Natural killer cell (primary cell): ENCODE data around the gene PRSS12. TPM values are rescaled to one million over a fixed set of nuclear protein-coding genes. Genes with fewer than 3 reads are reported as not detected.

Source experiments
- ATAC-seq, 3 donors: fragments of 150-1000 bp in 2 of 3; fragments of 200-7000 bp in 1 of 3; cut with Tn5 transposase; 1 replicate in 1 of 3; 2 replicates in 2 of 3; pipeline ENCODE4 v1.10.0; 2021; ENCODE audit warnings: mild to moderate bottlenecking in 2 of 3, moderate library complexity in 2 of 3
- DNase-seq, 2 donors: peaks; one replicate each; pipeline versions ENCODE4 v3.0.0 to v3.0.0-alpha.2; 2013 to 2021; ENCODE audit warnings: mixed read lengths in 1 of 2
- H3K27ac ChIP-seq: one replicate; pipeline ENCODE4 v1.5.1; 2013; ENCODE audit warnings: mild to moderate bottlenecking, low read length
- H3K27me3 ChIP-seq: one replicate; pipeline ENCODE4 v1.6.1; 2013; ENCODE audit warnings: low read length; ENCODE audit not compliant: control insufficient read depth, insufficient read depth
- H3K36me3 ChIP-seq: one replicate; pipeline ENCODE4 v1.6.1; 2013; ENCODE audit warnings: low read length; ENCODE audit not compliant: control insufficient read depth, insufficient read depth
- H3K4me1 ChIP-seq: one replicate; pipeline ENCODE4 v1.6.1; 2013; ENCODE audit warnings: low read length; ENCODE audit not compliant: control insufficient read depth, insufficient read depth
- H3K4me3 ChIP-seq: one replicate; pipeline ENCODE4 v1.5.1; 2013; ENCODE audit warnings: low read length
- H3K9me3 ChIP-seq: one replicate; pipeline ENCODE4 v1.6.1; 2013; ENCODE audit warnings: low read length; ENCODE audit not compliant: control insufficient read depth, insufficient read depth
- H3K27ac Mint-ChIP-seq, 2 donors: one replicate each; pipeline ENCODE4 v1.8.0; 2022; ENCODE audit warnings: mild to moderate bottlenecking in 2 of 2, mixed read lengths in 2 of 2, moderate library complexity in 1 of 2
- H3K27me3 Mint-ChIP-seq, 2 donors: one replicate each; pipeline ENCODE4 v1.8.0; 2022; ENCODE audit warnings: low read depth in 2 of 2, mixed read lengths in 2 of 2
- H3K36me3 Mint-ChIP-seq: one replicate; pipeline ENCODE4 v1.8.0; 2022; ENCODE audit warnings: mixed read lengths
- H3K4me1 Mint-ChIP-seq, 2 donors: one replicate each; pipeline ENCODE4 v1.8.0; 2022; ENCODE audit warnings: mixed read lengths in 2 of 2
- H3K4me3 Mint-ChIP-seq: one replicate; pipeline ENCODE4 v1.8.0; 2022; ENCODE audit warnings: mild to moderate bottlenecking, moderate library complexity, mixed read lengths
- H3K9me3 Mint-ChIP-seq, 2 donors: one replicate each; pipeline ENCODE4 v1.8.0; 2022; ENCODE audit warnings: mixed read lengths in 2 of 2
- CTCF ChIP-seq: fragments of 200-600 bp; IDR thresholded peaks from one replicate; pipeline ENCODE4 v1.8.0; 2022; ENCODE audit warnings: antibody characterized with exemption
- WGBS: methylation state at CpG from one replicate; pipeline ENCODE4 v1.1.7; 2013; ENCODE audit warnings: missing lambda C conversion rate; ENCODE audit not compliant: insufficient coverage; 5-methylcytosine and 5-hydroxymethylcytosine counted together
- intact Hi-C: fragments of 100-400 bp; cut with micrococcal nuclease; formaldehyde crosslinking; loops from one replicate; pipeline ENCODE4 v1.14.2; 2022
- total RNA-seq, 4 donors: library from RNA; stranded (reverse); fragments of 120-200 nt in 1 of 4; gene quantifications; one replicate each; pipeline versions ENCODE4 v1.2.3 to v1.2.4, GENCODE V29; 2013 to 2022

The PRSS12 gene
- total RNA-seq, 3 donors from 2014 or later (not counting 1 experiment from before 2014, with no cell fraction given), result not detected

DNA sequence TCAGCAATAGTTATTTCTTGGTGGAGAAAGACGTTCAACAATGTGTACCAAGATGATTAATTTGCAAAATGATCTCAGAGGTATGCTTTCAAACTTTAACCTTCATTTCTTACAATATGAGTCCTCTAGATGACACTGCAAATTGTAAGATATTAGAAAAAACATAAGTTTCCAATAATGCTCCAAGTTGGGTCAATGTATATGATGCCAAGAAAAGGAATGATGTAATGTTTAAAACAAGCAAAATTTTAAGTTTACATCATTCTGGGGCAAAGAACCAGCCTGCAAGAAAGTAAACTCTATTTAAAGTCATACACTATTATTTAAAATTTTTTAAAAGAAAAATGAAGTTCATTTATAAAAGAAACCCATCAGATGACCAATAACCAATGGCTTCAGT lies 56.1 kb downstream of the PRSS12 start:
- WGBS, result no CpG with 5 or more reads among the region's 1 CpG
- no peak overlapping the region for H3K4me3 ChIP-seq
- H3K27me3 ChIP-seq, result no peaks in the 10 kb centered on the region
- no peak for DNase-seq
- H3K27ac ChIP-seq, result no peak overlapping the region
- intact Hi-C loops, result no loop called here
- H3K9me3 Mint-ChIP-seq, result no peaks in the 10 kb centered on the region
- no peaks in the 10 kb centered on the region for H3K27me3 Mint-ChIP-seq
- no peaks in the 10 kb centered on the region for H3K9me3 ChIP-seq
- no peaks in the 10 kb centered on the region for H3K4me1 Mint-ChIP-seq
- H3K4me1 ChIP-seq, result no peaks in the 10 kb centered on the region
- no peak overlapping the region for H3K4me3 Mint-ChIP-seq
- no peaks in the 10 kb centered on the region for H3K36me3 ChIP-seq
- no peak overlapping the region for H3K27ac Mint-ChIP-seq
- no peaks in the 10 kb centered on the region for H3K36me3 Mint-ChIP-seq
- ATAC-seq, result no peak
- TF ChIP-seq CTCF, result no peak

DNA sequence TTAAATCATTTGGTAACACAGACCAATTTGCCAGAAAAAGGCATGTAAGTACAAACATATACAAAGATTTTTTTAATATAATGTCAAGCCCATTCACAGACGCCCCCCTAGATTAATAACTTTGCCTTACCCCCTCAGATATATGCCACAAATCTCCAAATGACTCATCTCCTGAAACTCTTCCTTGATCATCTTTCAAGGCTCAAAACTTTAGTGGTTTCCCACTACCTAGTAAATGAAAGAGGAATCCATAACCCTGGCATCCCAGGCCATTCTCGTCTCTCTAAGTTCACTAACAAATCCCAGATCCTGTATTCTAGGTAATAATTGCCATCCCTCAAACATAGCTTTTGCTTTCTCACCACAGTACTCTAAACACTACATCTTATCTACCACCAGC lies 61.9 kb downstream of the PRSS12 start:
- no peak overlapping the region for H3K4me3 Mint-ChIP-seq
- H3K9me3 ChIP-seq, result no peaks in the 10 kb centered on the region
- H3K27me3 Mint-ChIP-seq, result no peaks in the 10 kb centered on the region
- no peak overlapping the region for H3K27ac Mint-ChIP-seq
- H3K27ac ChIP-seq, result no peak overlapping the region
- no peaks in the 10 kb centered on the region for H3K9me3 Mint-ChIP-seq
- no peak for TF ChIP-seq CTCF
- ATAC-seq (no peak), DNase-seq (no peak)
- intact Hi-C loops, result no loop called here
- H3K4me1 Mint-ChIP-seq, result no peaks in the 10 kb centered on the region
- H3K4me3 ChIP-seq, result no peak overlapping the region
- no peaks in the 10 kb centered on the region for H3K27me3 ChIP-seq
- H3K36me3 ChIP-seq, result no peaks in the 10 kb centered on the region
- H3K36me3 Mint-ChIP-seq, result no peaks in the 10 kb centered on the region
- 79% methylated on average over 2 of the region's 2 CpGs for WGBS
- no peaks in the 10 kb centered on the region for H3K4me1 ChIP-seq

DNA sequence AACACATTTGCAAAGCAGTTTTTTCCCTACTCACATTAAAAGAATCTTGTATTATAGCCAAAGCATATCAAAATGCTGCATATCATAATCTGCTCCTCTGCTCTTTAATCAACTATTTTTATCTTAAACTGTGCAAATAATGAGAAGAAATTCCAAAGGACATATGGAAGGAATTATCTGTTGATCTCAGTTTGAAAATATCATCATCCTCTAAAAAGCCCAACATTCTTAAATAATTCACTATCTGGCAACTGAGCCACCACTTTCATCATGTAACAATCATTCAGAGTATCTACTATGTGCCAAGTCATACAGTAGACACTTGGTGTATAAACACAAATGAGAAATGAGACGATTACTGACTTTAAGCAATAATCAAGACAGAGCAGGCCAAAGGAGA lies 63.0 kb downstream of the PRSS12 start:
- Mint-ChIP-seq H3K9me3 (no peaks in the 10 kb centered on the region), H3K27me3 (no peaks in the 10 kb centered on the region), H3K4me3 (no peak overlapping the region), H3K4me1 (no peaks in the 10 kb centered on the region), H3K36me3 (no peaks in the 10 kb centered on the region), H3K27ac (no peak overlapping the region)
- WGBS, result no CpG with 5 or more reads among the region's 1 CpG
- no peaks in the 10 kb centered on the region for H3K4me1 ChIP-seq
- no peak overlapping the region for H3K27ac ChIP-seq
- ATAC-seq (no peak), DNase-seq (no peak)
- intact Hi-C loops, result no loop called here
- no peak overlapping the region for H3K4me3 ChIP-seq
- H3K9me3 ChIP-seq, result no peaks in the 10 kb centered on the region
- no peaks in the 10 kb centered on the region for H3K36me3 ChIP-seq
- no peaks in the 10 kb centered on the region for H3K27me3 ChIP-seq
- no peak for TF ChIP-seq CTCF

GRCh38 chr4:118287711-118288451 lies 64.9 kb downstream of the PRSS12 start:
- peaks cover 0 to 2% of the 10 kb centered on the region in 2 donors for H3K4me1 Mint-ChIP-seq
- Histone ChIP-seq H3K27ac (no peak overlapping the region), H3K4me1 (no peaks in the 10 kb centered on the region), H3K4me3 (no peak overlapping the region), H3K9me3 (no peaks in the 10 kb centered on the region), H3K27me3 (no peaks in the 10 kb centered on the region), H3K36me3 (no peaks in the 10 kb centered on the region)
- DNase-seq (no peak), ATAC-seq (no peak)
- no CpG with 5 or more reads among the region's 2 CpGs for WGBS
- TF ChIP-seq CTCF, result no peak
- no peaks in the 10 kb centered on the region for H3K36me3 Mint-ChIP-seq
- no peak overlapping the region for H3K27ac Mint-ChIP-seq
- no peaks in the 10 kb centered on the region for H3K9me3 Mint-ChIP-seq
- H3K27me3 Mint-ChIP-seq, result no peaks in the 10 kb centered on the region
- intact Hi-C loops, result no loop called here
- H3K4me3 Mint-ChIP-seq, result no peak overlapping the region
